HepG2 (cell line): ENCODE data around the gene SUDS3. TPM values are rescaled to one million over a fixed set of nuclear protein-coding genes. Genes with fewer than 3 reads are reported as not detected.

Source experiments
- ATAC-seq: fragments of 200-7000 bp; cut with Tn5 transposase; 3 replicates; pipeline ENCODE4 v1.9.1; 2020; ENCODE audit warnings: mild to moderate bottlenecking, moderate library complexity
- BruUV-seq: library from RNA; stranded (reverse); fragments of 400-500 nt; replicated peaks from 2 replicates; lab custom pipeline; 2021; lab: Mats Ljungman, UMichigan
- CTCF ChIA-PET: fragments of 300-600 bp; formaldehyde crosslinking; extraction: SDS; loops from one replicate; lab custom pipeline; 2021; ENCODE audit warnings: low total read pairs, inconsistent platforms, low intra/inter-chr PET ratio; lab: Yijun Ruan, JAX
- POLR2A ChIA-PET: fragments of 350-600 bp; sonication (Branson Sonifier 250); formaldehyde crosslinking; loops from one replicate; lab custom pipeline; 2020; ENCODE audit warnings: antibody characterized with exemption, inconsistent platforms; lab: Yijun Ruan, JAX
- DNase-seq: peaks from one replicate; pipeline ENCODE4 v3.0.0-alpha.2; 2015; ENCODE audit warnings: low spot score
- FAIRE-seq: peaks from 3 replicates; lab custom pipeline; 2011; peaks lifted over from hg19 to GRCh38; lab: Jason Lieb, UNC
- H2AFZ ChIP-seq: one replicate; pipeline ENCODE4 v1.6.1; 2011; ENCODE audit warnings: low read length, inconsistent platforms
- H3K27ac ChIP-seq: fragments of 300-600 bp; 3 replicates; pipeline ENCODE4 v1.8.0; 2011; ENCODE audit warnings: mixed run types, mild to moderate bottlenecking, mixed read lengths, low read length, inconsistent platforms; ENCODE audit not compliant: insufficient read depth; ENCODE audit errors: extremely low read length
- H3K27me3 ChIP-seq, 2 experiments: fragments of 200-600 bp in 1 of 2; 2 replicates in 1 of 2; 3 replicates in 1 of 2; pipeline versions ENCODE4 v1.6.0 to v1.8.0; 2011; ENCODE audit warnings: low read length in 2 of 2, mild to moderate bottlenecking in 2 of 2, moderate library complexity in 2 of 2, inconsistent platforms in 1 of 2; ENCODE audit not compliant: insufficient read depth in 2 of 2, control insufficient read depth in 1 of 2
- H3K36me3 ChIP-seq, 2 experiments: fragments of 200-600 bp in 1 of 2; replicated peaks in 1 of 2; 2 replicates in 1 of 2; 3 replicates in 1 of 2; pipeline versions ENCODE4 v1.5.1 to v1.8.0; 2011; ENCODE audit warnings: low read length in 2 of 2, inconsistent platforms in 1 of 2; ENCODE audit not compliant: insufficient read depth in 2 of 2, control insufficient read depth in 1 of 2
- H3K4me1 ChIP-seq: 2 replicates; pipeline ENCODE4 v1.5.1; 2012; ENCODE audit warnings: low read length, inconsistent platforms; ENCODE audit not compliant: insufficient read depth
- H3K4me2 ChIP-seq: 2 replicates; pipeline ENCODE4 v1.6.0; 2011; ENCODE audit warnings: low read depth, low read length, inconsistent platforms
- H3K4me3 ChIP-seq, 3 experiments: fragments of 200-600 bp in 1 of 3; sonication (generic), shearing (Covaris generic) in 1 of 3; replicated peaks in 1 of 3; 2 replicates each; pipeline ENCODE4 v1.5.1; 2011 to 2016; ENCODE audit warnings: low read length in 3 of 3, inconsistent platforms in 2 of 3, low read depth in 2 of 3, mild to moderate bottlenecking in 2 of 3, control low read depth in 1 of 3, mixed read lengths in 1 of 3; ENCODE audit not compliant: insufficient read depth in 1 of 3
- H3K79me2 ChIP-seq: one replicate; pipeline ENCODE4 v1.6.1; 2011; ENCODE audit warnings: low read length, inconsistent platforms; ENCODE audit not compliant: insufficient read depth
- H3K9ac ChIP-seq: 2 replicates; pipeline ENCODE4 v1.6.0; 2011; ENCODE audit warnings: mild to moderate bottlenecking, low read depth, low read length, inconsistent platforms; ENCODE audit not compliant: insufficient read depth
- H3K9me3 ChIP-seq: 2 replicates; pipeline ENCODE4 v1.5.1; 2012; ENCODE audit warnings: mild to moderate bottlenecking, low read length
- H4K20me1 ChIP-seq: 2 replicates; pipeline ENCODE4 v1.6.0; 2011; ENCODE audit warnings: inconsistent platforms, mild to moderate bottlenecking, low read length, moderate library complexity; ENCODE audit not compliant: insufficient read depth
- ARID2 ChIP-seq: sonication (generic); formaldehyde crosslinking; IDR thresholded peaks from 2 replicates; pipeline ENCODE4 v1.8.1; 2022; ENCODE audit warnings: mild to moderate bottlenecking, missing genetic modification reagents, borderline replicate concordance
- JUN ChIP-seq: sonication (generic); formaldehyde crosslinking; IDR thresholded peaks from 2 replicates; pipeline ENCODE4 v1.4.0; 2020; ENCODE audit warnings: mild to moderate bottlenecking, missing genetic modification reagents
- ZBTB1 ChIP-seq: sonication (generic); formaldehyde crosslinking; IDR thresholded peaks from 2 replicates; pipeline ENCODE4 v1.4.0; 2020; ENCODE audit warnings: missing genetic modification reagents, borderline replicate concordance
- ZNF274 ChIP-seq: sonication (generic); formaldehyde crosslinking; IDR thresholded peaks from 2 replicates; pipeline ENCODE4 v1.5.1; 2020; ENCODE audit warnings: mild to moderate bottlenecking, missing genetic modification reagents
- WGBS: methylation state at CpG from one replicate; pipeline ENCODE4 v1.1.6; 2017; ENCODE audit warnings: low lambda C conversion rate; 5-methylcytosine and 5-hydroxymethylcytosine counted together
- in situ Hi-C: cut with HindIII; loops from 2 replicates; pipeline ENCODE4 v1.10.0; 2017; ENCODE audit warnings: low pct_unique_long_range_greater_than_20kb; ENCODE audit not compliant: extremely low pct_ligation_motif_present
- intact Hi-C: fragments of 100-400 bp; cut with micrococcal nuclease; formaldehyde crosslinking; loops from one replicate; pipeline ENCODE4 v1.10.0; 2022; ENCODE audit not compliant: unreplicated experiment
- polyA plus RNA-seq, 8 experiments: library from polyadenylated mRNA; depleted of rRNA in 3 of 8; stranded (reverse) in 7 of 8; unstranded in 1 of 8; fragments of >200 nt; fragmentation: Illumina TruSeq in 4 of 8; extraction: Trizol in 4 of 8; gene quantifications; 2 replicates each; pipeline versions ENCODE4 v1.2.1 to v1.2.3, GENCODE V29; 2011 to 2016; ENCODE audit warnings: low read depth in 4 of 8, missing spikeins in 1 of 8, mixed read lengths in 1 of 8; ENCODE audit not compliant: insufficient read depth in 1 of 8
- total RNA-seq, 5 experiments: library from RNA; depleted of rRNA; stranded (reverse); fragments of >200 nt; fragmentation: Illumina TruSeq; extraction: Trizol; gene quantifications; 2 replicates each; pipeline ENCODE4 v1.2.3, GENCODE V29; 2016; ENCODE audit warnings: low read depth in 1 of 5
- TF ChIP-seq, protein P1 (sequence below): sonication (generic); formaldehyde crosslinking; IDR thresholded peaks from one replicate; pipeline ENCODE4 v1.5.1; 2020; ENCODE audit warnings: mild to moderate bottlenecking, missing genetic modification reagents; ENCODE audit errors: not compliant biosample characterization
- TF ChIP-seq, protein P2 (sequence below): sonication (generic); formaldehyde crosslinking; IDR thresholded peaks from 2 replicates; pipeline ENCODE4 v1.5.1; 2020; ENCODE audit warnings: missing genetic modification reagents, mild to moderate bottlenecking, borderline replicate concordance

Gene SUDS3
- total and polyA plus RNA-seq, 2 of the 13 experiments (the other 11 are each of a cell fraction or from before 2014, with no cell fraction given): 20.2 to 33.1 TPM

DNA sequence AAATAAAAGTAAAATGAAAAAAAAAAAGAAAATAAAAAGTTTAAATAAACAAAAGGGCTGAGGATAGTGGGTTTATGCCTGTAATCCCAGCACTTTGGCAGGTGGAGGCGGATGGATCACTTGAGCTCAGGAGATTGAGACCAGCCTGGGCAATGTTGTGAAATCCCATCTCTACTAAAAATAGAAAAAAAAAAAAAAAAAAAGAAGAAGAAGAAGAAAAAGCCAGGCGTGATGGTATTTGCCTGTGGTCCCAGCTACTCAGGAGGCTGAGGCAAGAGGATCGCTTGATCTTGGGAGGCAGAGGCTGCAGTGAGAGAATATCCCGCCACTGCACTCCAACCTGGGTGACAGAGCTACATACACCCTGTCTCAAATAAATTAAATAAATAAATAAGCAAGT is 7.5 kb upstream of the SUDS3 start (continued):
- TF ChIP-seq, protein P1, sequence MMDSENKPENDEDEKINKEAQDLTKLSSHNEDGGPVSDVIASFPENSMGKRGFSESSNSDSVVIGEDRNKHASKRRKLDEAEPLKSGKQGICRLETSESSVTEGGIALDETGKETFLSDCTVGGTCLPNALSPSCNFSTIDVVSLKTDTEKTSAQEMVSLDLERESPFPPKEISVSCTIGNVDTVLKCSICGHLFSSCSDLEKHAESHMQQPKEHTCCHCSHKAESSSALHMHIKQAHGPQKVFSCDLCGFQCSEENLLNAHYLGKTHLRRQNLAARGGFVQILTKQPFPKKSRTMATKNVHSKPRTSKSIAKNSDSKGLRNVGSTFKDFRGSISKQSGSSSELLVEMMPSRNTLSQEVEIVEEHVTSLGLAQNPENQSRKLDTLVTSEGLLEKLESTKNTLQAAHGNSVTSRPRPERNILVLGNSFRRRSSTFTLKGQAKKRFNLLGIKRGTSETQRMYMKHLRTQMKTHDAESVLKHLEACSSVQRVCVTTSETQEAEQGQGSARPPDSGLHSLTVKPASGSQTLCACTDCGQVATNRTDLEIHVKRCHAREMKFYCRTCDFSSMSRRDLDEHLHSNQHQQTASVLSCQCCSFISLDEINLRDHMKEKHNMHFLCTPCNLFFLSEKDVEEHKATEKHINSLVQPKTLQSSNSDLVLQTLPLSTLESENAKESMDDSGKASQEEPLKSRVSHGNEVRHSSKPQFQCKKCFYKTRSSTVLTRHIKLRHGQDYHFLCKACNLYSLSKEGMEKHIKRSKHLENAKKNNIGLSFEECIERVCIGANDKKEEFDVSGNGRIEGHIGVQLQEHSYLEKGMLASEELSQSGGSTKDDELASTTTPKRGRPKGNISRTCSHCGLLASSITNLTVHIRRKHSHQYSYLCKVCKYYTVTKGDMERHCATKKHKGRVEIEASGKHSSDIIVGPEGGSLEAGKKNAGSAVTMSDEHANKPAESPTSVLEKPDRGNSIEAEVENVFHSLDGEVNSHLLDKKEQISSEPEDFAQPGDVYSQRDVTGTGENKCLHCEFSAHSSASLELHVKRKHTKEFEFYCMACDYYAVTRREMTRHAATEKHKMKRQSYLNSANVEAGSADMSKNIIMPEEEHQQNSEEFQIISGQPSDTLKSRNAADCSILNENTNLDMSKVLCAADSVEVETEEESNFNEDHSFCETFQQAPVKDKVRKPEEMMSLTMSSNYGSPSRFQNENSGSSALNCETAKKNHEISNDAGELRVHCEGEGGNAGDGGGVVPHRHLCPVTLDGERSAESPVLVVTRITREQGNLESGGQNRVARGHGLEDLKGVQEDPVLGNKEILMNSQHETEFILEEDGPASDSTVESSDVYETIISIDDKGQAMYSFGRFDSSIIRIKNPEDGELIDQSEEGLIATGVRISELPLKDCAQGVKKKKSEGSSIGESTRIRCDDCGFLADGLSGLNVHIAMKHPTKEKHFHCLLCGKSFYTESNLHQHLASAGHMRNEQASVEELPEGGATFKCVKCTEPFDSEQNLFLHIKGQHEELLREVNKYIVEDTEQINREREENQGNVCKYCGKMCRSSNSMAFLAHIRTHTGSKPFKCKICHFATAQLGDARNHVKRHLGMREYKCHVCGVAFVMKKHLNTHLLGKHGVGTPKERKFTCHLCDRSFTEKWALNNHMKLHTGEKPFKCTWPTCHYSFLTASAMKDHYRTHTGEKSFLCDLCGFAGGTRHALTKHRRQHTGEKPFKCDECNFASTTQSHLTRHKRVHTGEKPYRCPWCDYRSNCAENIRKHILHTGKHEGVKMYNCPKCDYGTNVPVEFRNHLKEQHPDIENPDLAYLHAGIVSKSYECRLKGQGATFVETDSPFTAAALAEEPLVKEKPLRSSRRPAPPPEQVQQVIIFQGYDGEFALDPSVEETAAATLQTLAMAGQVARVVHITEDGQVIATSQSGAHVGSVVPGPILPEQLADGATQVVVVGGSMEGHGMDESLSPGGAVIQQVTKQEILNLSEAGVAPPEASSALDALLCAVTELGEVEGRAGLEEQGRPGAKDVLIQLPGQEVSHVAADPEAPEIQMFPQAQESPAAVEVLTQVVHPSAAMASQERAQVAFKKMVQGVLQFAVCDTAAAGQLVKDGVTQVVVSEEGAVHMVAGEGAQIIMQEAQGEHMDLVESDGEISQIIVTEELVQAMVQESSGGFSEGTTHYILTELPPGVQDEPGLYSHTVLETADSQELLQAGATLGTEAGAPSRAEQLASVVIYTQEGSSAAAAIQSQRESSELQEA (CRISPR knock-in tag): no peak
- TF ChIP-seq JUN (CRISPR knock-in tag) (no peak), ZBTB1 (CRISPR knock-in tag) (no peak), ARID2 (no peak)

DNA sequence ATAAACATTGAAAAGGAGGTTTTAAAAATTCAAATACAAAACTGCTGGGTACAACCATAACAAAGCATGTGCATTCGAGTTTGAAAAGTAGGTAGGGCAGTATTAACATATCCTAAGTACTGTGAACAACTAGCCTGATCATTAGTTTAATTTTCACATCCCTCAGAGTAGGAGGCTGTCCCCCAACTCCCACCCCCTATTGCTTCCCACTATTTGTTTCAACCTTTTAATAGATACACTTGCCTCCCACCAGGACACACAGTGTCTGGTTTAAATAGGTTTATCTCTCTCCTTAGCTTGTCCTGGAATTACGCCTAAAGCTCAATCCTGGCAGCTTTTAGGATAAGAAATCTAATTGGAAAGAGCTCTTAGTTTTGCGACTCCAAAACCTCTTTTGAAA is 5.8 kb upstream of the SUDS3 start:
- Histone ChIP-seq H3K27me3 (no peaks in the 10 kb centered on the region; a peak in 1 of 5 replicates), H3K9me3 (no peaks in the 10 kb centered on the region), H3K27ac (peak overlapping the region; percentile 75), H3K9ac (peak overlapping the region; percentile 78), H3K4me2 (peak overlapping the region; percentile 68), H3K4me1 (peaks cover 33% of the 10 kb centered on the region), H3K36me3 (no peaks in the 10 kb centered on the region), H3K79me2 (peaks cover 33% of the 10 kb centered on the region), H2AFZ (no peak overlapping the region), H4K20me1 (no peaks in the 10 kb centered on the region), H3K4me3 (peak overlapping the region; percentile 91 to 95 (median 94); a peak in 5 of 6 replicates)
- CTCF ChIA-PET: no interaction called here
- intact Hi-C loops (loop anchor here (5.0 kb wide), 1 partner anchor 233 kb away; the partner anchor contains the start of gene PEBP1), in situ Hi-C loops (loop anchor here (5.0 kb wide), 2 partner anchors 188 to 248 kb away; no protein-coding TSS in a partner anchor)
- FAIRE-seq: no peak
- no peak for TF ChIP-seq ZNF274 (CRISPR knock-in tag)
- TF ChIP-seq, protein P2, sequence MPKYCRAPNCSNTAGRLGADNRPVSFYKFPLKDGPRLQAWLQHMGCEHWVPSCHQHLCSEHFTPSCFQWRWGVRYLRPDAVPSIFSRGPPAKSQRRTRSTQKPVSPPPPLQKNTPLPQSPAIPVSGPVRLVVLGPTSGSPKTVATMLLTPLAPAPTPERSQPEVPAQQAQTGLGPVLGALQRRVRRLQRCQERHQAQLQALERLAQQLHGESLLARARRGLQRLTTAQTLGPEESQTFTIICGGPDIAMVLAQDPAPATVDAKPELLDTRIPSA (CRISPR knock-in tag): no peak
- BruUV-seq: no TSS peak
- POLR2A ChIA-PET: no interaction called here
- WGBS: 15% methylated on average over 3 of the region's 3 CpGs
- no peak for DNase-seq
- no peak for ATAC-seq
